MM.1S (cell line): ENCODE data around the gene LILRB1.
"Not testable (repeated sequence)": the region's sequence is repeated elsewhere in the genome, so short reads cannot be mapped to it uniquely, and the experiment has no call there.

Source experiments
- CTCF ChIP-seq: fragments of 300-600 bp; sonication (generic); IDR thresholded peaks from 2 replicates; pipeline ENCODE4 v1.5.1; 2016; ENCODE audit warnings: antibody characterized with exemption, low read length, mixed read lengths
- EZH2 ChIP-seq: fragments of 300-600 bp; sonication (generic); optimal IDR thresholded peaks from 2 replicates; pipeline ENCODE3; 2017; ENCODE audit warnings: low read depth, mild to moderate bottlenecking, antibody characterized with exemption, low read length, mixed read lengths

- not testable (repeated sequence) for TF ChIP-seq EZH2, CTCF
These were observed 34.4 kb upstream of the LILRB1 start for GRCh38 chr19:54595680-54596436.
